ENCODE measurements around the gene SLC44A5.

GRCh38 chr1:75394386-75395139 lies 216.4 kb downstream of the SLC44A5 start:
- TF ChIP-seq CTCF (IDR thresholded peaks at IDR 0.05), result no peak
- no peak for TF ChIP-seq POLR2A (IDR thresholded peaks at IDR 0.05)
